ENCODE data around the gene WHRN.

The WHRN gene

DNA sequence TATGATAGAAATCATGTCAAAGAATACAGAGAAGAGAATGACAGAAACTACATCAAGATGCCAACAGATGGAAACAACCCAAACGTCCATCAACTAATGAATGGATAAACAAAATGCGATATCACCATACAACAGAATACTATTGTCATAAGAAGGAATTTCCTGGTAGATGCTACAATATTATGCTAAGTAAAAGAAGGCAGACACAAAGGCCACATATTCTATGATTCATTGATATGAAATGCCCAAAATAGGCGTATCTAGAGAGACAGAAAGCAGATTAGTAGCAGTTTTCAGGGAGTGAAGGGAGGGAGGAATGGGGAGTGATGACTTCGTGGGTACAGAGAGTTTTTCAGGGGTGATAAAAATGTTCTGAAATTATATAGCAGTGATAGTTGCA lies 59.2 kb downstream of the WHRN start:
- no peak for DNase-seq

GRCh38 chr9:114445616-114446015 lies 59.7 kb downstream of the WHRN start:
- no peak for DNase-seq

DNA sequence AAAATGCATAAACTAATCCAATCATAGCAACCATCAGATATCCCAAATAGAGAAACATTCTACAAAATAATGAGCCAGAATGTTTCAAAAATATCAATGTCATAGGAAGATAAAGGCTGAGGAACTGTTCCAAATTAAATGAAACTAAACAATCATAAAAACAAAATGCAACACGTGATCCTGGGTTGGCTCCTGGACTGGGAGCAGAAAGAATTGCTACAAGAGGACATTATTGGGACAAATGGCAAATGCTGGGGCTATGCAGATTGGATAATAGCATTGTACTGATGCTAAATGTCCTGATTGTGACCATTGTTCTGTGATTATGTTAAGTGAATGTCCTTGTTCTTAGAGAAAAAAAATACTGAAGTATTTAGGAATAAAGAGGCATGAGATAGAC lies 63.3 kb downstream of the WHRN start:
- DNase-seq, result no peak

GRCh38 chr9:114437401-114437893 lies 67.8 kb downstream of the WHRN start:
- no peak for DNase-seq

- DNase-seq, result peak; percentile 31
Measured at GRCh38 chr9:114434878-114435311, 70.4 kb downstream of the WHRN start.

- DNase-seq, result no peak
Measured at GRCh38 chr9:114433720-114434255, 71.5 kb downstream of the WHRN start.

DNA sequence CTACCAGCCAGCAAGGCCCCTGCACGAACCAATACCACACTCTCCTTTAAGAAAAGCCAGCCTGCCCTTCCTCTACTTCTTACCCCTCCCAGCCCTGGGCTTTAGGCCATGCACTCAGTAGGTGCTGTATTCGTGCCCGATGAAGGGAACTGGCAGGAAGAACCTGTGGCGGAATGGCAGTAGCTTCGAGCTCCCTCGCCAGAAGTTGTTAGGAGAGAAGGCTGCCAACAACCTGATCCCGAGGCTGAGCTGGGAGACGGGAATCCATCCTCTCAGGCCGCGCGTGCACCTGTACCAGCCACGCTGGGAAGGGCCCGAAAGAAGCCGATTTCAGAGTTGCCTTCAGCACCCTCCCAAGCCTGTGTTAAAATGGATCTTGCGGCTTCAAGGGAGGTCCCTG lies 72.2 kb downstream of the WHRN start:
- no peak for DNase-seq

DNA sequence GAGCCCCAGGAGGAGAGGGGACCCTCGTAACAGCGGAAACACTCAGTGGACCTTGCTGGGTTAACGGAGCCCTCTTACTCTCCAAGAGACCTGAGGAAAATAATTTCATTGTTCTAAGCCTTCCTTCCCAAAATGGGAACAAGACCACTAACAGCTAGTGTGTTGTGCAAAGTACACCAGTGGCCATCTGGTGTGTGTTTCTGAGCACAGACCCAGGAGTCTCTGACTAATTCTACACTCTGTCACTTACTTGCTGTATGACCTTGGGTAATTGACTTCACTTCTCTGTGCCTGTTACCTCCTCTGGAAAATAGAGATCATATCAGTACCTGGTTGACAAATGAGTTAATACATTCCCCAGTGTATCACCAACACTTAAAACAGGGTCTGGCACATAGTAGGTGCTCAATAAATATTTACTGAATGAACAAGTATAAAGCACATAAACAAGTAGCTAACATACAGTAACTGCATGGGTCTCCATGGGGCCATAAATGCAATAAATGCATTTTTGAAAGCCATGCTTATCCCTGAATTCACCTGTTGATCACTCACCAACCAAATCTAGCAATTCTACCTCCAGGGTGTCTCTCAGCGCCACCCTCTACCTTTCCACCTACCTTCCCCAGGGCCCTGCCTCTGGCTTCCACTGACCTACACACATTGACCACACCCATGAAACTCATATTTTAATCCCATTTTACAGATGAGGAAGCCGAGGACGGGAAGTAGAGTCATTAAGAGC lies 72.8 kb downstream of the WHRN start:
- no peak for DNase-seq

- DNase-seq, result no peak
Measured at GRCh38 chr9:114431770-114432169, 73.5 kb downstream of the WHRN start.

- no peak for DNase-seq
Measured at GRCh38 chr9:114431003-114431402, 74.3 kb downstream of the WHRN start.

DNA sequence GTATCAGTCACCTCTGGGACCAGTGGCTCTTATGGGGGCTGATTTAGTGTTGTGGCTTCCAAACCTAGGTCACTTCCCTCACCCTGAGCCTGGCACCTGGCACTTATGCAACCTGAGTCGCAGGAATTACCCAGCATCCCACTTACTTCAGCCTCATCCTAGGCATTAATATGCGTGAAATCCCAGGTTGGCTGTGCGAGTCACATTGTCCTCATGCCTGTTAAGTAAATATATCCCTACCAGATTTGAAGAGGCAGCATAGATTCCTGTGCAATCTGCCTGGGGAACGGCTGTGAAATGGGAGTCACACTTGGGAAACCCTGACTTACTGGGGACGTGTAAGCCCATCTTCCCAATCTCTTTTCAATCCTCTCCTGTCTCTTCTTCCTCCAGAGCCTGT lies 74.8 kb downstream of the WHRN start:
- DNase-seq, result no peak

- DNase-seq, result no peak
Measured at GRCh38 chr9:114429488-114429887, 75.8 kb downstream of the WHRN start.

GRCh38 chr9:114428466-114428865 lies 76.8 kb downstream of the WHRN start:
- no peak for DNase-seq

DNA sequence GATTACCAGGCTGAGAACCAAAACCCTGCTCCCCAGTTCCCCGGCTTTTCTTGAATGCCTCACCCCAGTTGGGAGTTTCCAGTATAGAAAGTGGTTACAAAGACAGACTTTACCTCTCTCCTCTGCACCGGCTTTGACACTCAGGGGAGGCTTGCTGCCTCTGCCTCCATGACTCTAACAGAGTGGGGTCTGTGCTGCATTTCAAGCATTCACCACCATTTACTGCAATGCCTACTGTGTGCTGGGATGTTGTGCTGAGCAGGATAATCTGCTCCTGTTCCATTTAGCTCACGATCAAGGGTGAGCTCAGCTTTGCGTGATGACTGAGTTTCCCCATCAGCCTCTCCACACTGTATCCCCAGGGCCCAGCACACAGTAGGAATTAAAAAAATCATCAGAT lies 77.6 kb downstream of the WHRN start:
- DNase-seq, result no peak

GRCh38 chr9:114426046-114426948 lies 79.0 kb downstream of the WHRN start:
- DNase-seq, result no peak

DNA sequence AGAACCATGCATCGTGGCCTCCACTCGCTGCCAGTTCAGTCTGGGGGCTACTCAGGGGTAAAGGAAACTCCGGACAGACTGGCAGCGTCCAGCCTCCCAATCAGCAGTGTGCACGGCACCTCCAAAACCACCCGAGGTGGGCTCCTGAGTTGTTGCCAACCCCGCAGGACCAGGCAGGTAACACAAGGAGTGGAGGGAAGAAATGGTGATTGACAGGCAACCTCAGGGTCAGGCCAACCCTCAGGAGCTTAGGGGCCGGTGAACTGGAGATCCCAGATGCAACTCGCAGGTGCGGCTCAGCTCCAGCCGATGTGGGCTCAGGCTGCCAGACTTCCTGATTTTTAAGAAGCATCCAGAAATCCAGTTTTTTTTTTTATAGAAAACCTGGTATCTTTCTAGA lies 80.1 kb downstream of the WHRN start:
- DNase-seq, result no peak

- DNase-seq, result no peak
Measured at GRCh38 chr9:114424126-114424525, 81.1 kb downstream of the WHRN start.

- no peak for DNase-seq
Measured at GRCh38 chr9:114423181-114423580, 82.1 kb downstream of the WHRN start.

DNA sequence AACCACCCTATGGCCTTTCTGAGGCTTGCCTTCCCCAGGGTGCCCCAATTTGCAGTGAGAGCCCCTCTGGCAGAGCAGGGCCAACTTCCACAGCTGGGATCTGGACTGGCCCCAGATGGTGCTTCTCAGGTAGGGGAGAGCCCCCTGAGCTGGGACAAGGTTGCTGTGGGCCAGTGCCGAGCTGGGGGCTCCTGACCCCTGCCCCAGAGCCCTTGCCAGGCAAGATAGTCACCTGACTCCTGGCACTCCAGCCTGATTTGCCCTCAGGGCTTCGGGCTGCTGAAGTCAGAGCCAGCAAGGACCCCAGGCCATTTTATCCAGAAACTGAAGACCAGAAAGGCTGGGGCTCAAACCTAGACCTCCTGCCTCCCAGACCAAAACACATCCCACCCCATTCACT lies 84.1 kb downstream of the WHRN start:
- no peak for DNase-seq

GRCh38 chr9:114419796-114420195 lies 85.5 kb downstream of the WHRN start:
- no peak for DNase-seq

DNA sequence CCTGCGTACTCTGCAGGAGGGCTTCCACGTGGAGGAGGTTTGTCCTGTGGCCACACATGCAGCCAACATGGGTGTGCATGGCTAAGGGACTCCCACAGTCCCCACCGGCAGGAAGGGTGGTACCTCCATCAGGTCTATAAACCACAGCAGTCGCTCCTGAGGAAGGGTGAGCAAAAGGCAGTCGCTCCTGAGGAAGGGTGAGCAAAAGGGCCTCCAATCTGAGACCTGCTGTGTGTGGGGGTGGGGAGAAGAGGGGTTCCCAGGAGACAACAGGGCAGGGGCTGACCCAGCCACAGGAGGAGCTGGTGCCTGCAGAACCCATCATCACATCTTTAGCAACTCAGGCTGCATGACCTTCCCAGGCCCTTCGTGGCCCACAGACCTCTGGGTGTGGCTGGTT lies 87.2 kb downstream of the WHRN start:
- DNase-seq, result no peak

DNA sequence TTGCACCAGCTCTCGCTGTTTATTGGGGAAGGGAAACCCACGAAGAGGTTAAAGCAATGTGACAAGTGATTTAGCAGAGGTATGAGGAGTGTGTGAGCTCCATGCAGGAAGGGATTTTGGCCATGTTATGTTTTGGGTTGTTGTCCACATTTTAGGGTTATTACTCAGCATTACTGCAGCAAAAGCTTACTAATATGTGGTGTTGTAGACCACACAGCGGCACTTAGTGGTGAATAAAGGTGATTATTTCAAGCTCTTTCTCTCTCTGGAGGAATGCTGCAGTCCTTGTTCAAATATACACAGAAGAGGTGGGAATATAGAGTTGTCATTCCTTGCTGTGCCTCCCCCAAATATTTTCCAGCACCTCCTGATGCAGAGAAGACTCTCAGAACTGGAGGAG lies 87.8 kb downstream of the WHRN start:
- DNase-seq, result no peak

DNA sequence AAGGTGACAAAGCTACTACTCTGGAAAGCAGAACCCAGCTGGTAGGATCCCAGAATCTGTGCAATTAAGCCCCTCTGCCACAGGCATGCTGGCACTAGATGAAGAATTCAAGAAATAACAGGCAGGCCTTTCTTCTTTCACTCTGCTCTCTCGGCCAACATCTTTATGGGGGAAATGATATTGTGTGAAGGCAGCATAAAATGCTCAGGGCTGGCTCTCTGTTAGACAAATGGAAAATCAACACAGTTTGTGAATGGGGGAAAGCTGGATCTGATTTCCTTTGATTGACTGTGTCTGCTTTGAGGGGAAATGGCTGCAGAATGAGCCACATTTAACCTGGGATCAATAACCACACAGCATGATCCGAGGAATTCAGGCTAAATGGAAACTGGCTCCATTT lies 88.4 kb downstream of the WHRN start:
- DNase-seq, result no peak

GRCh38 chr9:114416290-114416689 lies 89.0 kb downstream of the WHRN start:
- no peak for DNase-seq

Measured in NCI-H524 treated with DMSO at 0.1 percent for 48 hours (cell line).